T-helper 22 cell (primary cell): Measurements from ENCODE around the gene TMEM97.

ENCODE experiments used
- DNase-seq: peaks from one replicate; pipeline ENCODE4 v3.0.0-alpha.2; 2020; ENCODE audit warnings: low read depth

The TMEM97 gene

DNA sequence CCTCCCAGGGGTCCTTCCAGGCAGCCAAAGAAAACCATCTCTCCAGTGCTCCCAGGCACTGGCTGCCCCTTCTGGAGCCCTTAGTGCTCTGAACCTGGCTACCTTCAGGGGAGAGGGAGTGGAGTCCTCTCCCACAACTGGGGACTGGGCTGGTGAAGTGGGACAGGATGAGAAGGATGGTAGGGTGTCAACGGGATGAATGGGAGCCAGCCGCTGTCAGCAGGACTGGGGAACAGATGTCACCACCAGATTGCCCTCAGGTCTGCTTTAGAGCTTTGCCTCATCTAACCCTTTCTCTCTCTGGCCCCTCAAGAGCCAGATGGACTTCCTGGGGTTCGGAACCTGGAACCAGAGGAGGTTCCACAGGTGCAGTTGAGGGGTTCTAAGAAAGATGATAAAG lies 46.5 kb downstream of the TMEM97 start:
- no peak for DNase-seq

DNA sequence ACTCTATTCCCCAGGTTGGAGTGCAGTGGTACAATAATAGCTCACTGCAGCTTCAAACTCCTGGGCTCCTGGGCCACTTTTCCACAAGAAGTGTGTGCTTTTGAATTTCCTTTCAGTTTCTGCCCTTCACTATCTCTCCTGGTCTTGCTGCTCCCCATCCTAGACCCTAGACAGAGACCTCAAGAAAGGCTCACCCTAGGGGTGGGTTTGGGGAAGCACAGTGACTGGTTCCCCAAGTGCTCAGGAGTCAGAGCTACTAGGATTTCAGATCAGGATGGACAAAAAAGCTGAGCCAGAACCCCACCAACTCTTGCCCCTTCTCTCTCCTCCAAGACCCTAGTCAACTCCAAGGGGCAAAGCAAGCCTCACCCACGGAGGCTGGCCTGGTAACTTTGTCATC lies 47.6 kb downstream of the TMEM97 start:
- no peak for DNase-seq

DNA sequence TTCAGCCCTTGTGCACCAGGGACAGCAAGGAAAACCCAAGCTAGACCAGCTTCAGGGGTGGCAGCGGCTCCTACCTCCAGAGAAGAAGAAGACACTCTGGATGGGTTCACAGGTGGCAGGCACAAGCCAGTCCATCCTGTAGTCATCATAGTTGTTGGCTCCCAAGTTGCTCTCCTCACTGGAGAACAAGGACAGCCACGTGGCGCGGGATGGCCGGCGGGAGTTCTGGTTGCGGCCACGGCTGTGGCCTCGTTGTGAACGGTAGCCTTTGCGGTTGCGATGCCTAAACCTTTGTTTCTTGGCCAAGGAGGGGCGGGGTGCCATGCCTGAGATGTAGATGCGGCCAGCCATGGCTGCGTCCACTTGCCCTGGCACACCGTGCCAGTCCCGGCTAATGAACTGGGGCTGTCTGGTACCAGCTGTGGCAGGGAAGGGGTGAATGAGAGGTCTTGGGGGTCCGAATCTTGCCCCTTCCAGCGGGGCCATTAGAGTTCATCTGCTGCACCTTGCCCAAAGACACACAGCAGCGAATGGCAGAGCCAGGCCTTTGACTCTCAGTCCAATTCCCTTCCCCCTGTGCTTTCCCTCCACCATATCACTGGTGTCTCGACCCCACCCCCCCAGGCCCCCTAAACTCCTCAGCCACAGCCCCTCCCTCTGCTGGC lies 48.8 kb downstream of the TMEM97 start:
- DNase-seq, result no peak

DNA sequence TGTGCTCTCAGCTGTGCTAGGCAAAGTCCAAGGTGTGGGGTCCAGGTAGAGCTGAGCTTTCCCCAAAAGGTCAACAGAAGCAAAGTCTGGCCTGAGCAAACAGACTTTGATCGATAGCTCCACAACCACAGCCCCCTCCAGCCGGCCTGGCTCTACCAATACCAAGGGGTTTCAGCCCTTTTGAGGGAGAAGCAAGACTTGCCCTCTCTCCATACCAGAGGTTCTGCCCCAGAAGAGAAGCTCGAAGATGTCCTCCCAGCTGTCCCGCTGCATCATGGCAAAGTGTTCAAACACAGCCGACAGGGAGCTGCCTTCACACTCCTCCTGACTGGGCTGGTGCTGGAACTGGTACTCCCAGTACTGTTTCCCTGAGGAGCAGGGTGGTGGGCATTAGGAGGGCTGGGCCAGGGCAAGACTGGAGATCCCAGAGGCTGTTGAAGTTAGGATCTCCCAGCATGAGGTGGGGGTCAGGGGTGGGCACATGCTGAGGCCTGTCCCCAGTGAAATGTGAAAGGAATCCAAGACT lies 49.4 kb downstream of the TMEM97 start:
- no peak for DNase-seq

DNA sequence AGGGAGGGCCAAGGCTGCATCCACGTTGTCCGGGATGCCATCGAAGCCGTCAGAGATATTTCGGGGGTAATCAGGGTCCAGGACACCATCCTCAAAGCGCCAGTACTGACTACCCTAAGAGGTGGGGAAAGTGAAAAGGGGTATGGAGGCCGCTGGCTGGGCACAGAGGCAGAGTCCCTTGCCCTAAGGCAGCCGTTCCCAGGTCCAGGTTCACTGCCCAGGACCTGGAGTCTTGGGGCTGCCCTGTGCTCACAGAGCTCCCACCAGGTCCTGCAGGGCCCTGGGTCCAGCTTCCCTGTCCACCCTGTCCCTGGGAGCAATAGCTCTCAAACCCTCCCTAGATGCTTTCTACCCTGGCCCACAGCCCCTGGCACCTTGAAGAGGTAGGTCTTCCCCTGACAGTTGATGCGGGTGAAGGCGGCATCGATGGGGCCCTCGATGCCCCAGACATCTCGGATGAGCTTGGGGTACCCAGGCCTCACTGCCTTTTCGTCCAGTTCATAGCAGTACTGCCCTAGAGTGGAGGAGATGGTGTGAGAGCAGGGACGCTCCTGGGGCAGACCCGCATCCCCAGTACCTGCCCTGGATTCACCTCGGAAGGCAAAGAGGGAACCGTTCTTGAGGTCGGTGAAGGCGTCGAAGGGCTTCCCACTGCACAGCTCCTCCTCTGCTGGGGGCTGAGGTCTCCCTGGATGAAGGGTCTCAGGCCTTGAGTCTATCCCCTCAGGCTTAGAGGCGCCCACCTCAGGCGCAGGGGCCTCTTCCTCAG lies 50.1 kb downstream of the TMEM97 start:
- DNase-seq, result no peak

DNA sequence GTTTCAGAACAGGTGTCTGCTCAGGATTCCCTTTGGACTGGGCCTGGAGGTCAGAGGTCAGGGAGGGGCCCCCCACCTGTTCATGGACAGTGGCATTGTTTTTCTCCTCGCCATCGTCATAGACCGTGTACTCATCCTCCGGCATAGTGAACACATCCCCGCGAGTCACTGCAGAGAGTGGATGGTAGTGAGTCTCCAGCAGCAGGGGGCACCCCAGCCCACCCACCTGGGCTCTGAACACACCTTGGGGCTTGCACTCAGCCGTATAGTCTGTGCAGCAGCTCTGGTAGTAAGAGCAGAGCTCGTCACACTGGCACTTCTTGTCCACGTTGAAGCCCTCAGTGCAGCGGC lies 50.7 kb downstream of the TMEM97 start:
- DNase-seq, result no peak

DNA sequence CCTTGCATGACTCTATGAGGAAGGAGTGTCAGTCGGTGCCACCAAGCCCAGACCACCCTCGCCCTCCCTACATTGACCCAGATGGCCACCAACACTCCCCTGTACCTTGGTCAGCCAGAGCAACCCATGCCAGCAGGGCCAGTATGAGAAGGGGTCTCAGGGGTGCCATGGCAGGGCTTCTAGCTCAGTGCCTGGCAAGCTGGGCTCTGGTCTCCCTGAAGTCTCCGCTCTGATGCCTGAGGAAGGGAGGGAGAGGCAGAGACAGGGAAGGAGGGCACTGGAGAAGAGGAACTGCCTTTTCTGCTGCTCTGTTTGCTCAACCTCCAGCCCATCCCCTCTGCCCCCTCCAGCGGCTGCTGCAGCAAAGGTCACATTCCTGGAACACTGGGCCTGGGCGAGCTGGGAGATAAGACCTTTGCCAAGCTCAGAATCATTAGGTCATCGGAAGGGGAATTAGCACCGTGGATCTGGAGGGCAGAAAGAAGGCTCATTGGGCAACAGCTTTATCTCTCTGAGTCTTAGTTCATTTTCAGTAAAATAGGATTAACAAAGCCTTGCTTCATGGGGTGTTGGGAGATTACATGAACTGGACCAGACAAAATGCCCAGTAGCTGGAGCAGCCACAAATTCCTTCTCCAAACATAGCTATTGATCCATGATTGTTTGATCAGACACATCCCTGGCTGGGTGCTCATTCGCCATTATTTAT lies 51.2 kb downstream of the TMEM97 start, which contains the start of gene VTN:
Gene VTN (minus strand): TSS at position 273 of the 709 bp plus-strand sequence. CDS start 104 bp downstream, at position 169.
- no peak for DNase-seq

DNA sequence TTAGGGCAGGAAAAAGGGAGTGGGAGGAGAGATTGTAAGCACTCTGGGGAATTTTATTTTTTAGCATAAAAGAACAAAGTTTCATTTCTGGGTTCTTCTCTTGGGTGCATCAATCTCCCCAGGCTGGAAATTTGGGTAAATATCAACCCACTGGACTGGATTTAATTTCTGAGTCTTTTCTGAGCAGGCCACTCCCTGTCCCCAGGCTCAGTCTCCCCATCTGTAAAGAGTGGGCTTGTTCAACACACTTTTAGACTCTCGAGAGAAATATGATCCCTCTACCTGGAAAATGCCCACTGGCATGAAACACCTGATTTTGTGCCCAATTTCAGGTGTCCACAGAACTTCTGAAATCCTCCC lies 51.7 kb downstream of the TMEM97 start:
- no peak for DNase-seq

DNA sequence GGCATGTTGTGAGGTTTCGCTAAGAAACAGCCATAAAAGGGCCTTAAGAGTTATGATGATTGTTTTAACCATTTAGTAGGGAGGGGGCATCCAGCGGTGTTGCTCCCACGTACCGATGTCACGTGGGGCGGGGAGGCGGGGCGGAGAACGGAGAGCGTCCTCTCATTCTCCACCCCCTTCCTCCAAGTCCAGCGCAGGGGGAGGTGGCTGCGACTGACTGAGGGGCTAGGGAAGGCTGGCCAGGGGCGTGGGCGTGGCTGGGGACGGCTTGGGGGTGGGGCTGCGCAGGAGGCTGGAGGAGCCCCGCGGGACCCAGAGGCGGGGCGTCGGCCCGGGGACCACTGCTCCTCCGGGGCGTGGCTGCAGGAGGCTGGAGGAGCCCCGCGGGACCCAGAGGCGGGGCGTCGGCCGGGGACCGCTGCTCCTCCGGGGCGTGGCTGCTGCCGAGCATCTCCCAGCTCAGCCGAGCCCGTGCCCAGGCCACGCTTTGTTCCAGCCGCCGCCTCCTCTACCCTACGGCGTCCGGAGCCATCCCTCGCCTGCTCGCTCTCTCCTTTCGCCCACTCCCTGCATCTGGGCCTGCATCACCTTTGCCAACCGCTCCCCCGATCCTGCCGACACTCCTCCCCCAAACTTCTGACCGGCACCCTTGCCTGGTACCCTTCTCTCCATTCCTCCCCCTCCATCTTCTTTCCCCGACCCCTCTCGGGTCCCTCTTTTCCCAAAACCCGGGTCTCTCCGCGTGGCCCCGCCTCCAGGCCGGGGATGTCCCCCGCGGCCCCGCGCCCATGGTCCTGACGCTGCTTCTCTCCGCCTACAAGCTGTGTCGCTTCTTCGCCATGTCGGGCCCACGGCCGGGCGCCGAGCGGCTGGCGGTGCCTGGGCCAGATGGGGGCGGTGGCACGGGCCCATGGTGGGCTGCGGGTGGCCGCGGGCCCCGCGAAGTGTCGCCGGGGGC lies 52.5 kb downstream of the TMEM97 start, which contains the start of gene SARM1:
Gene SARM1 (plus strand): TSS at position 450 of the 958 bp plus-strand sequence. CDS start 339 bp downstream, at position 789.
- peak; percentile 80 for DNase-seq

DNA sequence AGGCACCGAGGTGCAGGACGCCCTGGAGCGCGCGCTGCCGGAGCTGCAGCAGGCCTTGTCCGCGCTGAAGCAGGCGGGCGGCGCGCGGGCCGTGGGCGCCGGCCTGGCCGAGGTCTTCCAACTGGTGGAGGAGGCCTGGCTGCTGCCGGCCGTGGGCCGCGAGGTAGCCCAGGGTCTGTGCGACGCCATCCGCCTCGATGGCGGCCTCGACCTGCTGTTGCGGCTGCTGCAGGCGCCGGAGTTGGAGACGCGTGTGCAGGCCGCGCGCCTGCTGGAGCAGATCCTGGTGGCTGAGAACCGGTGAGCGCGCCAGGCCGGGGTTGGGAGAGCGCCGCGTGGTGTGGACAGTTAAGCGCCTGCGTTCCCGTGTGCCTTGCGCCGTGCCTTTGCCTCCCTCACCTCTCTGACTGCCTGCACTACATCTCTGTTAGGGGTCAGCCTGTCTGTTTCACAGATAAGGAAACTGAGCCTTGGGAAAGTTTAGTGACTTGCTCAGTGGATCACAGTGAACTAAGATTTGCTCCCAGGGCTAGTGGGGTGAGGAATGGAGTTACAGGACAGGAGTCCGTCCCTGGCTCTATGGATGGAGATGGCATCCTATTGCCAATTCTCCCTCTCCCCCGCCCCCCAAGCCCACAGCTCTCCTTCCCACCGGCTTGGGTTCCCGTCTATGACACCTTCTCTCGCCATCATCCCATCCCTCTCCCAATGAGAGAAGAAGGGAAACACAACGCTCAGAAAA lies 53.4 kb downstream of the TMEM97 start:
- no peak for DNase-seq

DNA sequence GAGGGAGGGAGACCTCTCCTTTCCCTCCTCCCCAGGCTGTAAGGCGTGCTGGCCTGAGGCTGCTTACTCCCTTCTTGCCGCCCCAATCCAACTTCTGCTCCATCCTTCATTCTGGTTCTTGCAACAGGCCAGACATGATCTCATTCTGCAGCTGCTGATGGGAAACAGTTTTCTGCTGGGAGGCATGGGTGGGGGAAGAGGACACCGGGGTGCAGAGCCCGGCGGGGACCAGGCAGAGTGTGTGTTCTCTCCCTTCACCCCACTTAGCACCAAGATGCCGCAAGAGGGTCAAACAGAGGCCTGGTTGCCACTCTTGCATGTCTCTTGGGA lies 53.9 kb downstream of the TMEM97 start:
- no peak for DNase-seq
